Endothelial cell of umbilical vein (primary cell): ENCODE measurements around the gene ITPKC.

Experiments used
- GATA2 ChIP-seq: IDR thresholded peaks from 2 replicates; pipeline ENCODE4 v1.7.0; 2011; ENCODE audit warnings: low read depth, mild to moderate bottlenecking, moderate library complexity, mixed read lengths, low read length; ENCODE audit not compliant: insufficient read length, insufficient read depth
- POLR2A ChIP-seq: IDR thresholded peaks from 2 replicates; pipeline ENCODE4 v1.6.1; 2012; ENCODE audit warnings: low read depth, mild to moderate bottlenecking, control low read depth, low read length
- TF ChIP-seq, protein P1 (sequence below), 2 donors: IDR thresholded peaks; 1 replicate in 1 of 2; 2 replicates in 1 of 2; pipeline ENCODE4 v1.5.1; 2011; ENCODE audit warnings: low read length in 2 of 2, mild to moderate bottlenecking in 2 of 2, moderate library complexity in 2 of 2, control low read depth in 1 of 2, inconsistent platforms in 1 of 2, low read depth in 1 of 2; ENCODE audit not compliant: insufficient read depth in 1 of 2; ENCODE audit errors: extremely low read depth in 1 of 2

- TF ChIP-seq POLR2A = no peak
- TF ChIP-seq, protein P1, sequence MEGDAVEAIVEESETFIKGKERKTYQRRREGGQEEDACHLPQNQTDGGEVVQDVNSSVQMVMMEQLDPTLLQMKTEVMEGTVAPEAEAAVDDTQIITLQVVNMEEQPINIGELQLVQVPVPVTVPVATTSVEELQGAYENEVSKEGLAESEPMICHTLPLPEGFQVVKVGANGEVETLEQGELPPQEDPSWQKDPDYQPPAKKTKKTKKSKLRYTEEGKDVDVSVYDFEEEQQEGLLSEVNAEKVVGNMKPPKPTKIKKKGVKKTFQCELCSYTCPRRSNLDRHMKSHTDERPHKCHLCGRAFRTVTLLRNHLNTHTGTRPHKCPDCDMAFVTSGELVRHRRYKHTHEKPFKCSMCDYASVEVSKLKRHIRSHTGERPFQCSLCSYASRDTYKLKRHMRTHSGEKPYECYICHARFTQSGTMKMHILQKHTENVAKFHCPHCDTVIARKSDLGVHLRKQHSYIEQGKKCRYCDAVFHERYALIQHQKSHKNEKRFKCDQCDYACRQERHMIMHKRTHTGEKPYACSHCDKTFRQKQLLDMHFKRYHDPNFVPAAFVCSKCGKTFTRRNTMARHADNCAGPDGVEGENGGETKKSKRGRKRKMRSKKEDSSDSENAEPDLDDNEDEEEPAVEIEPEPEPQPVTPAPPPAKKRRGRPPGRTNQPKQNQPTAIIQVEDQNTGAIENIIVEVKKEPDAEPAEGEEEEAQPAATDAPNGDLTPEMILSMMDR (IDR thresholded peaks at IDR 0.05; ENCODE audit: extremely low read depth in 1 of 2, insufficient read depth in 1 of 2, low read depth in 1 of 2, low read length in 2 of 2) = no peak
- TF ChIP-seq GATA2 = no peak
Observed at GRCh38 chr19:40716031-40716481, 856 bp upstream of the ITPKC start.
